Measurements from ENCODE around the gene CDCA4. TPM values are rescaled to one million over a fixed set of nuclear protein-coding genes. Genes with fewer than 3 reads are reported as not detected.

The CDCA4 gene
- total and polyA plus RNA-seq, 2 experiments from 2014 or later, result 13.6 to 17.1 TPM

DNA sequence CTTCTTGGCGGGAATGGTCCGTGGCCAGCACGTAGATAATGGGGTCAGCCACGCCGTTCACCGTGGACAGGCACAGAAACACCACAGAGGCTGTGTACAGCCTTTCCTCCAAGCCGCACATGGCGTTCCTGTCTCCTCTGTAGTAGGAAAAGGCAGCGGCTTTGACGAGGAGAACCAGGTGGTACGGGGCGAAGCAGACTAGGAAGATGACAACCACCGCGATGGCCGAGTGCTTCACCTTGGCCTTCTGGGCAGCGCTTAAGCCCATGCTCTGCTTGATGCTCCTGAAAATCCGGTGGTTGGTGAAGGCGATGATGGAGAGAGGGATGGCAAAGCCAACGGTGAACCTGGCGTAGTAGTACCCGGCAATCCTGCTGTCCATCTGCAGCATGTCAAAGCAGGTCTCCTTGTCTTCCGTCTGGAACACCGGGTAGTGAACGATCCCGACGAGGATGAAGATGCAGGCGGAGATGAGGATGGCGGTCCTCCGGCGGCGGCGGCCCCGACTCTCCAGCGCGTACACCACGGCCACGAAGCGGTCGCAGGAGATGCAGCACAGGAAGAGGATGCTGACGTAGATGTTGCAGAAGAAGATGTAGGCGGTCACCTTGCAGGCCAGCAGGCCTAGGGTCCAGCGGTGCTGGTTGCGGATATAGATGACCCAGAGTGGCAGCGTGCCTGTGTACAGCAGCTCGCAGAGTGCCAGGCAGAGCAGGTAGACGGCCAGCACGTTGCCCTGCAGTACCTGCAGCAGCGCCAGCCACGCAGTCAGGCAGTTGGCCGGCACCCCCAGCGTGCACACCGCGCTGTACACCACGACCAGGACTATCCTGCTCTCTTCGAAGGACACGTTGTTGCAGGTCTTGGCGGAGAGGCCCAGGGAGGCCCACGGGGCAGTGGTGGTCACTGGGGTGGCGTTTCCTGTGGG lies 30.6 kb upstream of the CDCA4 start:
- no peak for TF ChIP-seq EZH2 (IDR thresholded peaks at IDR 0.05; ENCODE audit: borderline replicate concordance)
- no peak for TF ChIP-seq EZH2phosphoT487 (IDR thresholded peaks at IDR 0.05; ENCODE audit: low read depth, severe bottlenecking, unreplicated experiment)
- TF ChIP-seq, protein P1, sequence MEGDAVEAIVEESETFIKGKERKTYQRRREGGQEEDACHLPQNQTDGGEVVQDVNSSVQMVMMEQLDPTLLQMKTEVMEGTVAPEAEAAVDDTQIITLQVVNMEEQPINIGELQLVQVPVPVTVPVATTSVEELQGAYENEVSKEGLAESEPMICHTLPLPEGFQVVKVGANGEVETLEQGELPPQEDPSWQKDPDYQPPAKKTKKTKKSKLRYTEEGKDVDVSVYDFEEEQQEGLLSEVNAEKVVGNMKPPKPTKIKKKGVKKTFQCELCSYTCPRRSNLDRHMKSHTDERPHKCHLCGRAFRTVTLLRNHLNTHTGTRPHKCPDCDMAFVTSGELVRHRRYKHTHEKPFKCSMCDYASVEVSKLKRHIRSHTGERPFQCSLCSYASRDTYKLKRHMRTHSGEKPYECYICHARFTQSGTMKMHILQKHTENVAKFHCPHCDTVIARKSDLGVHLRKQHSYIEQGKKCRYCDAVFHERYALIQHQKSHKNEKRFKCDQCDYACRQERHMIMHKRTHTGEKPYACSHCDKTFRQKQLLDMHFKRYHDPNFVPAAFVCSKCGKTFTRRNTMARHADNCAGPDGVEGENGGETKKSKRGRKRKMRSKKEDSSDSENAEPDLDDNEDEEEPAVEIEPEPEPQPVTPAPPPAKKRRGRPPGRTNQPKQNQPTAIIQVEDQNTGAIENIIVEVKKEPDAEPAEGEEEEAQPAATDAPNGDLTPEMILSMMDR (IDR thresholded peaks at IDR 0.05; ENCODE audit: poor library complexity), result no peak
- Histone ChIP-seq H3K4me2 (no peak overlapping the region), H3K9me3 (ENCODE audit: low read depth) (no peaks in the 10 kb centered on the region), H3K27me3 (no peaks in the 10 kb centered on the region), H4K20me1 (ENCODE audit: insufficient read depth, poor library complexity, severe bottlenecking) (no peaks in the 10 kb centered on the region), H3K9me2 (replicated peaks; ENCODE audit: insufficient read depth) (no peaks in the 10 kb centered on the region), H3K4me1 (ENCODE audit: insufficient read depth) (no peaks in the 10 kb centered on the region), H3K4me3 (no peak overlapping the region), H3K27ac (no peak overlapping the region), H3K36me3 (replicated peaks; ENCODE audit: insufficient read depth, low read depth) (no peaks in the 10 kb centered on the region), H2AFZ (no peak overlapping the region), H3K79me2 (no peaks in the 10 kb centered on the region)
- DNase-seq (ENCODE audit: low spot score), result no peak
- WGBS (ENCODE audit: low lambda C conversion rate, missing lambda C conversion rate), result 94% methylated on average over 59 of the region's 59 CpGs

DNA sequence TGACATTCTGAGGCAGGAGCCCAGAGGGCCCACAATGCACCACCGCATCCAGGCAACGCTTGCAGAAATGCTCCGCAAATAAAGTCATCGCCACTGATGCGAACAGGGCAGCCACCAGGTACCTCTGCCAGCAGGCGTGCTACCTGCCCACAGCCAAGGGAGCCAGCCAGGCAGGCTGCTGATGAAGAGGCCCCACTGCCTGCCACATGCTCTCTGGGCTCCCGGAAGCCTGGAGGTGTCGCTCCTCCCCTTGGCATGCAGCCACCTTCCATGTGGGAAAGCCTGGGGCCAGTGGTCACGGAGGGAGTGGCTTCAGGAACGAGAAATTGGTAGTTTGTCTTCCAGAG lies 29.6 kb upstream of the CDCA4 start:
- TF ChIP-seq, protein P1 (IDR thresholded peaks at IDR 0.05; ENCODE audit: poor library complexity), result no peak
- TF ChIP-seq EZH2phosphoT487 (IDR thresholded peaks at IDR 0.05; ENCODE audit: low read depth, severe bottlenecking, unreplicated experiment) (no peak), EZH2 (IDR thresholded peaks at IDR 0.05; ENCODE audit: borderline replicate concordance) (no peak)
- H3K36me3 ChIP-seq (replicated peaks; ENCODE audit: insufficient read depth, low read depth), result no peaks in the 10 kb centered on the region
- H3K9me2 ChIP-seq (replicated peaks; ENCODE audit: insufficient read depth), result no peaks in the 10 kb centered on the region
- H4K20me1 ChIP-seq (ENCODE audit: insufficient read depth, poor library complexity, severe bottlenecking), result no peaks in the 10 kb centered on the region
- H3K4me1 ChIP-seq (ENCODE audit: insufficient read depth), result peaks cover 2% of the 10 kb centered on the region
- H3K4me2 ChIP-seq, result no peak overlapping the region
- no peaks in the 10 kb centered on the region for H3K9me3 ChIP-seq (ENCODE audit: low read depth)
- H3K79me2 ChIP-seq, result no peaks in the 10 kb centered on the region
- no peak for DNase-seq (ENCODE audit: low spot score)
- 75% methylated on average over 10 of the region's 10 CpGs for WGBS (ENCODE audit: low lambda C conversion rate, missing lambda C conversion rate)
- H2AFZ ChIP-seq, result no peak overlapping the region
- no peaks in the 10 kb centered on the region for H3K27me3 ChIP-seq
- H3K27ac ChIP-seq, result no peak overlapping the region
- H3K4me3 ChIP-seq, result no peak overlapping the region

DNA sequence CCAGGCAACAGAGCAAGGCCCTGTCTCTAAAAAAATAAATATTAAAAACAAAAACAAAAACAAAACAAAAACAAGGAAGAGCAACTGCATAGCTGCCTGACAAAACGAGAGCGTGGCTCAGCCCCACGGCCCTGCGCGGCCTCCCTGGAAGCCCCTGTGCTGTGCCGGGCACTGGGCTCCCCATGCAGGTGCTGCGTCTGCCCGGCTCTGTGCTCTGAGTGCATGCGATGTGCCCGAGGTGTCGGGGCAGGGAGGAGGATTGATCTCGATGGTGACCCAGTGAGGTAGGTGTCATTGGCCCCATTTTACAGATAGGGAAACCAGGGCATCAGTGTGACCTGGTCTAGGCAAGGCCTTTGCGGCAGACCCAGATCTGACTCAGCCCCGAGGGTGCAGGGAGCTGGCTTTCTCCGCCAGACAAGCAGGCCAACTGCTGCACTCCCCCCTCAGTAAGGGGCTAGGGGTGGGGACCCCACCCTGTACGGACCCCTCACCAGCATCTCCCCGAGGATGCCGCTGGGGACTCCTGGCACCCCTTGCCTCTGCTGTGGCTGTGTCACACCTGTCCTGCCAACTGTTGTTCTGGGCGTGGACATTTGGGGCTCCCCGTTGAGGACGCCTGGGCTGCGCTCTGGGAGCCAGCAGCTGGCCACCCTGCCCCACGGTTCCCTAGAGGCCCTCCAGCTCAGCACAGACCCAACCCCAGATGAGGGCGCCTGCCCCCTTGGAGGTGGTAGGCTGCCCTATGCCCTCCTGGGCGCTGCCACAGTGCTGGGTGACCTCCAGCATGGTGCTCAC lies 29.1 kb upstream of the CDCA4 start:
- DNase-seq (ENCODE audit: low spot score), result no peak
- Histone ChIP-seq H3K4me1 (ENCODE audit: insufficient read depth) (peaks cover 2% of the 10 kb centered on the region), H4K20me1 (ENCODE audit: insufficient read depth, poor library complexity, severe bottlenecking) (no peaks in the 10 kb centered on the region), H3K36me3 (replicated peaks; ENCODE audit: insufficient read depth, low read depth) (no peaks in the 10 kb centered on the region), H3K4me2 (no peak overlapping the region), H3K27ac (no peak overlapping the region), H2AFZ (no peak overlapping the region), H3K27me3 (no peaks in the 10 kb centered on the region), H3K9me2 (replicated peaks; ENCODE audit: insufficient read depth) (no peaks in the 10 kb centered on the region), H3K79me2 (no peaks in the 10 kb centered on the region), H3K9me3 (ENCODE audit: low read depth) (no peaks in the 10 kb centered on the region), H3K4me3 (no peak overlapping the region)
- TF ChIP-seq EZH2 (IDR thresholded peaks at IDR 0.05; ENCODE audit: borderline replicate concordance) (no peak), EZH2phosphoT487 (IDR thresholded peaks at IDR 0.05; ENCODE audit: low read depth, severe bottlenecking, unreplicated experiment) (no peak)
- TF ChIP-seq, protein P1 (IDR thresholded peaks at IDR 0.05; ENCODE audit: poor library complexity), result no peak
- 95% methylated on average over 24 of the region's 25 CpGs for WGBS (ENCODE audit: low lambda C conversion rate, missing lambda C conversion rate)

Measured in hepatocyte (in vitro differentiated cells).